HG03342 (cell line): Measurements from ENCODE around the gene RSPO1.

Experiments
- ATAC-seq: cut with Tn5 transposase; IDR thresholded peaks from one replicate; pipeline ENCODE4 v1.9.1; 2021; ENCODE audit warnings: mild to moderate bottlenecking, moderate library complexity; ENCODE audit not compliant: unreplicated experiment

The RSPO1 gene

GRCh38 chr1:37657620-37658412 lies 23.1 kb upstream of the RSPO1 start:
- no peak for ATAC-seq

GRCh38 chr1:37656881-37657280 lies 22.2 kb upstream of the RSPO1 start:
- no peak for ATAC-seq

GRCh38 chr1:37656026-37656425 lies 21.3 kb upstream of the RSPO1 start:
- no peak for ATAC-seq

GRCh38 chr1:37655274-37655673 lies 20.6 kb upstream of the RSPO1 start:
- ATAC-seq = no peak

- no peak for ATAC-seq
These were observed 19.2 kb upstream of the RSPO1 start for GRCh38 chr1:37653906-37654305.

GRCh38 chr1:37652976-37653375 lies 18.3 kb upstream of the RSPO1 start:
- no peak for ATAC-seq

- ATAC-seq = no peak
These were observed 17.1 kb upstream of the RSPO1 start for GRCh38 chr1:37651803-37652202.

GRCh38 chr1:37650721-37651120 lies 16.0 kb upstream of the RSPO1 start:
- ATAC-seq = no peak

- no peak for ATAC-seq
These were observed 15.5 kb upstream of the RSPO1 start for GRCh38 chr1:37650173-37650572.

GRCh38 chr1:37647281-37647680 lies 12.6 kb upstream of the RSPO1 start:
- no peak for ATAC-seq

GRCh38 chr1:37641059-37641458 lies 6.4 kb upstream of the RSPO1 start:
- no peak for ATAC-seq

GRCh38 chr1:37636435-37636834 lies 1.7 kb upstream of the RSPO1 start:
- ATAC-seq = no peak

- no peak for ATAC-seq
These were observed 555 bp upstream of the RSPO1 start for GRCh38 chr1:37634992-37635902.

GRCh38 chr1:37633938-37634243 lies 801 bp downstream of the RSPO1 start:
- ATAC-seq = no peak

GRCh38 chr1:37633040-37633937 lies 1.4 kb downstream of the RSPO1 start:
- no peak for ATAC-seq

- ATAC-seq = no peak
These were observed 3.7 kb downstream of the RSPO1 start for GRCh38 chr1:37631036-37631435.

- ATAC-seq = no peak
These were observed 4.2 kb downstream of the RSPO1 start for GRCh38 chr1:37630426-37631028.

GRCh38 chr1:37629726-37630425 lies 4.8 kb downstream of the RSPO1 start:
- no peak for ATAC-seq

- ATAC-seq = no peak
These were observed 5.7 kb downstream of the RSPO1 start for GRCh38 chr1:37629008-37629407.

- no peak for ATAC-seq
These were observed 6.6 kb downstream of the RSPO1 start for GRCh38 chr1:37628026-37628556.
